ENCODE data around the gene KIFC1.
A peak's percentile ranks its signal among the peaks of the same experiment; 100 is the strongest.
"Not testable (repeated sequence)": the region's sequence is repeated elsewhere in the genome, so short reads cannot be mapped to it uniquely, and the experiment has no call there.

KIFC1 gene

GRCh38 chr6:33377171-33377570, 14.5 kb upstream of the KIFC1 start:
- no peak for FAIRE-seq

GRCh38 chr6:33379184-33379583, 12.4 kb upstream of the KIFC1 start:
- FAIRE-seq, result not testable (repeated sequence)

GRCh38 chr6:33380272-33380981, 11.2 kb upstream of the KIFC1 start:
- FAIRE-seq, result no peak

GRCh38 chr6:33383427-33384185, 8.0 kb upstream of the KIFC1 start:
- no peak for FAIRE-seq

DNA sequence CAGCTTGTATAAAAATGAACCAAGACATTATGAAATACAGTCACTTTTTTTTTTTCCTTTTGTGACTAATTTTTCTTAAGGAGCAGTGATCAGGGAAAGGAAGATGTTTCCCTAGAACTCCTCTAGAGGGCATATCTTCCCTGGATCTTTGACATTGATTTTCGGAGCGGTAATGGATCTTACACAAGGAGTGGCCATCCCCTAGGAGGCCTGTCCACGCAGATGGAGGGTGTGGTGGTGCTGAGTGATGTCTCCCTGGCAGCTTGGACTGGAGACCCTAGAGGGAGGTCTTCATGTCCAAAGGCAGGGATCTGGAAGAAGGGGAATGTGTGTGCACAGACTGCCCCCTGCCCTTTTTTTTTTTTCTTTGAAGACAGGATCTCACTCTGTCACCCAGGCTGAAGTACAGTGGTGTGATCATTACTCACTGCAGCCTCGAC, 7.0 kb upstream of the KIFC1 start:
- FAIRE-seq, result no peak

DNA sequence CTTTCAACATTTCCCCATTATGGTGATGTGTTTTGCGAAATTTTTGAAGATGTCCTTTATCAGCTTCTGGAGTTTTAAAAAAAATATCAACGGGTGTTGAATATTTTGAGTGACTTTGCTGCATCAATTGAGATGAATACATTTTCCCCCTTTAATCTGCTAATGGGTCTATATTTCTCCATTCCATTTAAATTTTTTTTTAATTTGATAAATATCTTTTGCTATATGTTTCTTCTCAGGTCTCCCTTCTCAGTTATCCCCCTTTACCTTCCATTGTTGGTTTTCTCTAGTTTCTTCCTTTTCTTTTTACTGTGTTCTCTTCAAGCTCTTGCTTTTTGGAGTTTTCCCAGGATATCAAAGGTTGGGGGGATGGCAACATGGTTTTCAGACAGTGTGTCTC, 1.4 kb upstream of the KIFC1 start:
- FAIRE-seq, result no peak

- no peak for FAIRE-seq
Measured at GRCh38 chr6:33390767-33391277, 801 bp upstream of the KIFC1 start.

- no peak for FAIRE-seq
Measured at GRCh38 chr6:33391922-33392594, 435 bp downstream of the KIFC1 start.

- FAIRE-seq, result no peak
Measured at GRCh38 chr6:33392595-33392948, 949 bp downstream of the KIFC1 start.

- no peak for FAIRE-seq
Measured at GRCh38 chr6:33392979-33393378, 1.4 kb downstream of the KIFC1 start.

GRCh38 chr6:33397541-33397940, 5.9 kb downstream of the KIFC1 start:
- FAIRE-seq, result no peak

GRCh38 chr6:33398601-33399000, 7.0 kb downstream of the KIFC1 start:
- not testable (repeated sequence) for FAIRE-seq

GRCh38 chr6:33399881-33400280, 8.3 kb downstream of the KIFC1 start:
- FAIRE-seq, result not testable (repeated sequence)

DNA sequence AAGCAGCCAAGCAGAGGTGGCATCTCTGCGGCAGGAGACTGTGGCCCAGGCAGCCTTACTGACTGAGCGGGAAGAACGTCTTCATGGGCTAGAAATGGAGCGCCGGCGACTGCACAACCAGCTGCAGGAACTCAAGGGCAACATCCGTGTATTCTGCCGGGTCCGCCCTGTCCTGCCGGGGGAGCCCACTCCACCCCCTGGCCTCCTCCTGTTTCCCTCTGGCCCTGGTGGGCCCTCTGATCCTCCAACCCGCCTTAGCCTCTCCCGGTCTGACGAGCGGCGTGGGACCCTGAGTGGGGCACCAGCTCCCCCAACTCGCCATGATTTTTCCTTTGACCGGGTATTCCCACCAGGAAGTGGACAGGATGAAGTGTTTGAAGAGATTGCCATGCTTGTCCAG, 13.3 kb downstream of the KIFC1 start:
- FAIRE-seq, result no peak

DNA sequence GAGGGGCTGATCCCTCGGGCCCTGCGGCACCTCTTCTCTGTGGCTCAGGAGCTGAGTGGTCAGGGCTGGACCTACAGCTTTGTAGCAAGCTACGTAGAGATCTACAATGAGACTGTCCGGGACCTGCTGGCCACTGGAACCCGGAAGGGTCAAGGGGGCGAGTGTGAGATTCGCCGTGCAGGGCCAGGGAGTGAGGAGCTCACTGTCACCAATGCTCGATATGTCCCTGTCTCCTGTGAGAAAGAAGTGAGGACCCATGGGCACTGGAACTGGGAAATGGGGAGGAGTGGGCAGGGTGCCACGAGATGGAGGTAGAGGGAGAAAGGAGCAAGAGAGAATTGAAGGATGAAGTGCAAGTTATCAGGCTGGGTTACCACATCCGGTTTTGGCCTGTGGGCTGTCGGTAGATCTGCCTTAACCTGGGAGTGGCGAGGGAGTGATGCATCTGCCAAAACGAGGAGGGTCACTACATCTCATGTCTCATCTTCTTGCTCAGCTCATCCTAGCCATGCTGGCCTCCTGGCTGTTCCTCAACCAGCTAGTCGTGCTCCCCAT, 13.8 kb downstream of the KIFC1 start:
- no peak for FAIRE-seq

DNA sequence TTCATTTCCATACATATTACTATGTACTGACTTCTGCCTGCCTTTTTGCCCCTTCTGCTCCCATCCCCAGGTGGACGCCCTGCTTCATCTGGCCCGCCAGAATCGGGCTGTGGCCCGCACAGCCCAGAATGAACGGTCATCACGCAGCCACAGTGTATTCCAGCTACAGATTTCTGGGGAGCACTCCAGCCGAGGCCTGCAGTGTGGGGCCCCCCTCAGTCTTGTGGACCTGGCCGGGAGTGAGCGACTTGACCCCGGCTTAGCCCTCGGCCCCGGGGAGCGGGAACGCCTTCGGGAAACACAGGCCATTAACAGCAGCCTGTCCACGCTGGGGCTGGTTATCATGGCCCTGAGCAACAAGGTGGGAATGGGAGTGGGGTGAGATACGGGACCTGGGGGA, 14.5 kb downstream of the KIFC1 start:
- no peak for FAIRE-seq

GRCh38 chr6:33407132-33407718, 15.6 kb downstream of the KIFC1 start:
- peak; percentile 62 for FAIRE-seq

DNA sequence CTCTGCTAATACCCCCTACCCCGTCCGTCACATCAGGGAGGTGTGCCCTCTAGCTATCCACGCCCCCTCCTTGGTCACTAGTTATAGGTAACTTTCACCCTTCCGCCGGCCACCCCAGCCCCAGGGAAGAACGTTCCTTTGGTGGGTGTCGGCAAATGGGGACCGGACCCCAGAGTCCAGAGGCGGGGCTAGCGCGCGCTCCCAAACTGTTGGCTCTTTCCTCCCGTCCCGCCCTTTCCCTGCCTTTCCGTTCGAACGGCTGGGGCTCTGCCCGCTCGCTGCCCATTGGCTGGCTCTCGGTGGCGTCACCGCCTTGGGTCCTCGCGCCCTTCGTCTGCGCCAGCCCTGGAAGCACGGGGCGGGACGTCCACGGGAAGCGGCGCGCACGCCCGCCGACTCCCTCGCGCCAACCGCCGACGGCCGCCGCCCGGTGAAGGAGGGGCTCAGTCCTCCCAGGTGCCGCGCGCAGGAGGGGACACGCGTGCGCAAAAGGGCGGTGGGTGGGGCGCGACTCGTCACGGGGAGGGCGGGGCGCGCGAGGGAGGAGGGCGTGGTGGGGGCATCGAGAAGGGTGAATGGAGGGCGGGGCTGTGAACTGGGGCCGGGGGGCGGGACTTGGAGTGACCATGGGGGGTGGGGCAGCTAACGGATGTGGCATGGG, 18.6 kb downstream of the KIFC1 start:
- no peak for FAIRE-seq

DNA sequence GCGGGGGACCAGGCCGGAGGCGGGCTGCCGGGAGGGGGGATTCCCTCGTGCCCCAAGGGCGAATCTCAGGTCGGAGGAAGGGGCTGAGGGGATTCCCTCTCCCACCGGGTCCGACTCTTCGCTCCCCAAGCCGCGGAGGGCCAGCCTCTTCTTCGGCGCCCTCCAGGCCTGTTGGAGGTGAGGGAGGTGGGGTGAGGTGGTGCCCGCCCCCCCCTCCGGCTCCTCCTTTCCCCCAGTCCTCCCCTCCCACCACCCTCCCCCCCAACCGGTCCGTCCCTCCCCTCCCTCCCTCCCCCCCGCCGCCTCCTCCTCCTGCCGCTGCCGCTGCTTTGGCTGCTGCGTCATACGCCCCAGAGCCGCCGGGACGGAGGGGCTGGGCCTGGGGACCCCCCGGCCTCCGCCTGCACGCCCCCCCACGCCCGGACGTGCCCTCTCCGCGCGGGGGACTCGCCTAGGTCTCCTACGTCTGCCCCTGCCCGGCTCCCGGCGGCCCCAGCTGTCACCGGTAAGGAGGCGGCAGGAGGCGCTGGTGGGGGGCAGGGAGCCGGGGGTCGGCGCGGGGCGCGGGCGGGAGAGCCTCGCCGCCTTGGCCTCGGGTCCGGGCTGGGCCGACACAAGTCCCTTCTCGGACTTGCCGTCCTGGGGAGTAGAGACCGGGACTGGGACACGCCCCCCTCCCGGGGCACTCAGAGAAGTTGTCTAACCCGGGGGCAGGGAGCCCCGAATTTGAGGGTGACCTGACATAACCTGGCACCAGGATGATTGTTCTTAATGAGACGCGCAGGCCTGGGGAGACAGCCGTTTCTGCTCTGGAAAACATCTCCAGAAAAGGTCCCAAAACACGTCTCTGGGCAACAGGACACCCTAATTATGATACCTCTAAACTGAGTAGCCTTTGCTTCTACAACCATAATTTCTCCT, 19.3 kb downstream of the KIFC1 start, which contains the start of gene PHF1:
Gene PHF1 (plus strand): TSS at position 304 of the 921 bp plus-strand sequence. CDS start 1,250 bp downstream, outside the sequence.
- no peak for FAIRE-seq

GRCh38 chr6:33411632-33412005, 20.0 kb downstream of the KIFC1 start:
- FAIRE-seq, result no peak

All from TTC549 (cell line).